Smooth muscle cell (in vitro differentiated cells): ENCODE measurements around the gene EXOC3L4. TPM values are rescaled to one million over a fixed set of nuclear protein-coding genes. Genes with fewer than 3 reads are reported as not detected.

Experiments
- DNase-seq: peaks from one replicate; lab custom pipeline; 2025; ENCODE audit not compliant: unreplicated experiment; lab: John Stamatoyannopoulos, UW
- H2AFZ ChIP-seq: fragments of 200-600 bp; sonication (generic); 2 replicates; pipeline ENCODE4 v1.6.0; 2016; ENCODE audit warnings: antibody characterized with exemption, low read depth, mild to moderate bottlenecking
- H3F3A ChIP-seq: fragments of 200-600 bp; sonication (generic); 2 replicates; pipeline ENCODE4 v1.6.0; 2017; ENCODE audit warnings: antibody characterized with exemption, low read depth
- H3K27ac ChIP-seq: fragments of 200-600 bp; sonication (generic); 2 replicates; pipeline ENCODE4 v1.5.1; 2016; ENCODE audit warnings: low read depth, mild to moderate bottlenecking
- H3K27me3 ChIP-seq: fragments of 200-600 bp; sonication (generic); 2 replicates; pipeline ENCODE4 v1.6.1; 2016; ENCODE audit warnings: low read depth, mild to moderate bottlenecking
- H3K36me3 ChIP-seq: fragments of 200-600 bp; sonication (generic); 2 replicates; pipeline ENCODE4 v1.5.1; 2016; ENCODE audit warnings: low read depth
- H3K4me1 ChIP-seq: fragments of 200-600 bp; sonication (generic); 2 replicates; pipeline ENCODE4 v1.5.1; 2016; ENCODE audit warnings: low read depth
- H3K4me2 ChIP-seq: fragments of 200-600 bp; sonication (generic); 2 replicates; pipeline ENCODE4 v1.6.0; 2016; ENCODE audit warnings: mild to moderate bottlenecking
- H3K4me3 ChIP-seq: fragments of 200-600 bp; sonication (generic); 2 replicates; pipeline ENCODE4 v1.5.1; 2016; ENCODE audit warnings: mild to moderate bottlenecking
- H3K79me2 ChIP-seq: fragments of 200-600 bp; sonication (generic); 2 replicates; pipeline ENCODE4 v1.6.0; 2016; ENCODE audit warnings: low read depth, mild to moderate bottlenecking
- H3K9ac ChIP-seq: fragments of 200-600 bp; sonication (generic); 2 replicates; pipeline ENCODE4 v1.6.0; 2016; ENCODE audit warnings: low read depth
- H3K9me3 ChIP-seq: fragments of 200-600 bp; sonication (generic); replicated peaks from 2 replicates; pipeline ENCODE4 v1.5.1; 2016; ENCODE audit warnings: low read depth
- H4K20me1 ChIP-seq: fragments of 200-600 bp; sonication (generic); 2 replicates; pipeline ENCODE4 v1.6.0; 2016; ENCODE audit warnings: low read depth
- CTCF ChIP-seq: fragments of 200-600 bp; sonication (generic); IDR thresholded peaks from 2 replicates; pipeline ENCODE4 v1.5.1; 2017; ENCODE audit warnings: borderline replicate concordance, mild to moderate bottlenecking, antibody characterized with exemption; ENCODE audit not compliant: insufficient read depth, poor library complexity, severe bottlenecking
- WGBS: methylation state at CpG from one replicate; pipeline ENCODE4 v1.1.7; 2016; ENCODE audit warnings: low lambda C conversion rate; 5-methylcytosine and 5-hydroxymethylcytosine counted together
- polyA plus RNA-seq: library from polyadenylated mRNA; unstranded; fragments of >200 nt; fragmentation: Nextera tagmentation; extraction: Ambion mirVana; gene quantifications from 2 replicates; pipeline ENCODE4 v1.2.1, GENCODE V29; 2016
- total RNA-seq: library from RNA; depleted of rRNA; stranded (reverse); fragments of >200 nt; gene quantifications from 2 replicates; pipeline ENCODE4 v1.2.3, GENCODE V29; 2014

The EXOC3L4 gene
- total and polyA plus RNA-seq, 2 experiments from 2014 or later, result not detected

GRCh38 chr14:103129301-103130016 is 34.9 kb downstream of the EXOC3L4 start:
- Histone ChIP-seq H3F3A (no peaks in the 10 kb centered on the region), H3K4me3 (no peak overlapping the region), H3K36me3 (no peaks in the 10 kb centered on the region), H2AFZ (no peak overlapping the region), H3K9me3 (no peaks in the 10 kb centered on the region), H3K9ac (no peak overlapping the region), H3K79me2 (peaks cover 2% of the 10 kb centered on the region), H3K4me1 (peaks cover 3% of the 10 kb centered on the region), H4K20me1 (peaks cover 49% of the 10 kb centered on the region), H3K4me2 (no peak overlapping the region), H3K27ac (no peak overlapping the region), H3K27me3 (no peaks in the 10 kb centered on the region)
- no peak for TF ChIP-seq CTCF
- DNase-seq, result no peak
- WGBS, result 87% methylated on average over 12 of the region's 12 CpGs

GRCh38 chr14:103130017-103130764 is 35.7 kb downstream of the EXOC3L4 start:
- no peak for DNase-seq
- Histone ChIP-seq H3K79me2 (peaks cover 2% of the 10 kb centered on the region), H3K9ac (no peak overlapping the region), H2AFZ (no peak overlapping the region), H3F3A (peaks cover 2% of the 10 kb centered on the region), H4K20me1 (peaks cover 41% of the 10 kb centered on the region), H3K4me2 (no peak overlapping the region), H3K4me1 (peaks cover 3% of the 10 kb centered on the region), H3K27me3 (no peaks in the 10 kb centered on the region), H3K4me3 (no peak overlapping the region), H3K27ac (no peak overlapping the region), H3K9me3 (no peaks in the 10 kb centered on the region), H3K36me3 (no peaks in the 10 kb centered on the region)
- WGBS, result 90% methylated on average over 17 of the region's 26 CpGs
- no peak for TF ChIP-seq CTCF

GRCh38 chr14:103130965-103131364 is 36.4 kb downstream of the EXOC3L4 start:
- H3K4me3 ChIP-seq, result no peak overlapping the region
- H3K4me1 ChIP-seq, result peaks cover 3% of the 10 kb centered on the region
- H3K79me2 ChIP-seq, result peaks cover 2% of the 10 kb centered on the region
- no peak overlapping the region for H3K27ac ChIP-seq
- DNase-seq, result no peak
- H4K20me1 ChIP-seq, result peaks cover 34% of the 10 kb centered on the region
- H3K36me3 ChIP-seq, result no peaks in the 10 kb centered on the region
- WGBS, result 90% methylated on average over 8 of the region's 8 CpGs
- H3K9ac ChIP-seq, result no peak overlapping the region
- no peaks in the 10 kb centered on the region for H3K27me3 ChIP-seq
- no peaks in the 10 kb centered on the region for H3K9me3 ChIP-seq
- no peak overlapping the region for H2AFZ ChIP-seq
- no peak overlapping the region for H3K4me2 ChIP-seq
- TF ChIP-seq CTCF, result no peak
- H3F3A ChIP-seq, result peaks cover 10% of the 10 kb centered on the region
